ENCODE data around the gene ATG2B.

ATG2B gene

DNA sequence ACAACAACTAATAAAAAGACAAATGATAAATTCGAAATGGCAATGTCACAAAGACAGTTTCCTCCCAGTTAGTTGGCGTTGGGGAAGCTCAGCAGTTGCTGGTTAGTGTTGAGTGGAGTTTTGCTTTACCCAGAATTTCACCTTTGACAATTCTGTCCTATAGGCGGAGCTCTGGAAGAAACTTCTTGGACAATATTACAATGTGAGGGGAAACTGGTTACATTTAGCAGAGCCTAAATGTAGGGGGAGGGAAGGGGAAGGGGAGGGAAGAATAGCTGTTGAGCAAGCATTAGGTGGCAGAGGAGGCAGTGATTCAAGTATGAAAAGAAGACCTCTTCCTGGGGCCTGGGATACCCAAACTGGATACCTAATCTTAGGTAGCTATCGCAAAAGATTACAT, 55.7 kb downstream of the ATG2B start:
- DNase-seq (ENCODE audit: low read depth): no peak

DNA sequence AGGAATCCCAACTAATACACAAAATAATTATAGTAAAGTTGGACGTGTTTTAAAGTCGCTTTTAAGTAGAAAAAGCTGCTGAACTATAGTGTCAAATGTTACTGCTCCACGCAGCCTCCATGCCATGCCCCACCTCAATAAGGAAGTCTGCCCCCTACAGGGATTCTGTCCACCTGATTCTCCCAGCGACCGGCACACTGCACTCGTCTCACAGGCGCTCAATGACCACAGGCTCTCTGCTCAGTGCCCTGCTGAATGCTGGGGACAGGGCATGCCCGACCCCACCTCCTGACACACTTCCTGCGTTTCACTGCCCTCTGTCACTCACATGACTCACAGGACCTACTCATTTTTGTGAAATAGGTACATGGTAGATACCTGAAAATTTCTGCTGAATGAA, 58.2 kb downstream of the ATG2B start:
- DNase-seq (ENCODE audit: low read depth): no peak

DNA sequence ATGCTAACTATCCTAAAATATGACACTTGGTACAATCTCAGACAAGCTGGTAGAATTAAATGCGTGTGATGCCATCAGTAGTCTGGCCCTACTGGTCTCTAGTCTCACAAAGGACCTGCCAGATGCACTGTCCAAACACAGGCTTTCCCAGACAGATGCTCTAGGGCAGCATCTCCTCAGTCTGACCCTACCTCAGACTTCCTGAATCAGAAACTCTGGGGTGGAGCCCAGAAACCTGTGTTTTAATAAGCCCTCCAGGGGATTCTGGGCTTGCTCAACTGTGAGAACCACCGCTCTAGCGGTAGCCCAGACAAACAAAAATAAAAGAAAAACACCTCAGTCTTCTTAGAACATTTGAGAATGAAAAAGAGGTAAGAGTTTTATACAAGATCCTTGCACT, 59.2 kb downstream of the ATG2B start:
- no peak for DNase-seq (ENCODE audit: low read depth)

DNA sequence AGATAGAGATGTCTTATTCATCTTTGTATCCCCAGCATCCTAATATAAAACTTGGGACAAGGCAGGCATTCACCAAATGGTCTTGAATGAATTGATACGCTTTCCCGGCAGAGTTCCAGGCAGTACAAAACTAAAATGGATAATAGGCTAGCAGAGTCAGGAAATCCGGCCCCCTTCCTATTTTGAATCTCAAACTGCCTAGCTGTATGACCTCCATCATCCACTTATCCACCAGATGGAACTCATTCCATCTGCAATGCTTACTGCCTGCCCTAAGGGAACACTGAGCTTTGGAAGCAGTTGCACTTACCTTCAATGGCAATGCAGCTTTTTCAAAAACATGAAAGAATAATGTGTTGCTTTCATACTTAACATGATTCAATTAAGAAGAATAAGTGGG, 63.7 kb downstream of the ATG2B start:
- no peak for DNase-seq (ENCODE audit: low read depth)

DNA sequence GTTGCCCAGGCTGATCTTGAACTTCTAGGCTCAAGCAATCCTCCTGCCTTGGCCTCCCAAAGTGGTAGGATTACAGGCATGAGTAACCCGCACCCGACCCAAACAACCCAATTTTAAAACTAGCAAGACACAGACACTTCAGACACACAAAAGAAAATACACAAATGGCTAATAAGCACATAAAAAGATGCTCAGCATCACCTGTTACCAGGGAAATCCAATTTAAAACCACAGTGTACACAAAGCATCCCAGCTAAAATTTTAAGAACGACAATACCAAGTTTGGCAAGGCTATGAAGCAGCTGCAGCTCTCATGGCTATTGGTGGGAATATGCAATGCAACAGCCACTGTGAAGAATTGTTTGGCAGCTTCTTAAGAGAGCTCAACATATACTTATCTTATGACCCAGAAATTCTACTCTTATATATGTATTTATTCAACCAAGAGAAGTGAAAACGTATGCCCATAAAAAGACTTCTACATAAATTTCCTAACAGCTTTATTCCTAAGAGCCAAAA, 65.1 kb downstream of the ATG2B start:
- no peak for DNase-seq (ENCODE audit: low read depth)

DNA sequence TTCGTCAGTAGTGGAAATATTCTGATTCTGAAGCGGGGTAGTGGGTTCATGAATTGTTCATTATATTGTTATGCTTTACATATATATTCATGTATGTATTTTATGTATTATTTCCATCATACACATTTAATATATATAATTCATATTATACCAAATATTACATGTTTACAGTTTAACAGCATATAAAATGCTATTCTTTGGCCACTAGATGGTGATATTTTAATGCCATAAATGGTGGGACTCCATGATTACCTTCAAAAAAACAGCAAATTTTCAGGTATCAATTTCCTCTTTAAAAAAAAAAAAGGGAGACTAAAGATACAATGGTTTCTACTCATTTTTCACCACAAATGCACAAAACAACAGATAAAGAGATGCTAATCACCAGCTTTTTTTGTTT, 66.1 kb downstream of the ATG2B start:
- DNase-seq (ENCODE audit: low read depth): no peak

DNA sequence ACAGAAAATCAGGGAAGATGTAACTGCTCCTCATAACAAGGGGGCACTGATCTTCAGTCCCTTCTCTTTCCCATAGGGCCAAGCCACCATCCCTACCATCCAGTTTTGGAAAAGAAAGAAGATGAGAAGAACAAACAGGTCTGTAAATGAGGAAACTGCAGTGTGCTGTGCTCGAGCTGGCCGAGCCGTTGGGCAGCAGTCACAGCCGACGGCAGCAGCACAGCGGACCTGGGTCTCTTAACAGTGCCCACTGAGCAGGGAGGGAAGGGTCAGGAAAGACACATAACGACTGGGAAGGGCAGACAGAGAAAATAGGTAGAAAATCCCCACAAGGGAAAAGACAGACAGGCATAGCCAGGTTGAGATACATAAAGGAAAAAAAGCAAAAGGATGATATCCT, 68.9 kb downstream of the ATG2B start:
- no peak for DNase-seq (ENCODE audit: low read depth)

DNA sequence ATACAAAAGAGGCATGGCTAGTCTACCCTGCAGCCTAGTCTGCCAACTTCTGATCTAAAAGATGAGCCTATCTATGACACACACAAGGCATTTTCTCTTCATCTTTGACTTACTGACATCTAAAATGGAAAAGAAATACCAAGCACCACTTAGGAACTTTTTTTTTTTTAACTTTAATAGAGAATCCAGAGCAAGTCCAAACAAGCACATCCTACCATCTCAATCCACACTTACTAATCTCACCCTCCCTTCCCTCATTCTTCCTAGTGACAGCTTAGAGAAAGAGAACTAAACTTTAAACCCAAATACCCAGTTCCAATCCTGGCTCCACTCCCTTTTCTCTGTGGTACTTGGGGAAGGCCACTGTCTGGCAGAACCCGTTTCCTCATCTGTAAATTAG, 75.3 kb downstream of the ATG2B start:
- DNase-seq (ENCODE audit: low read depth): no peak

DNA sequence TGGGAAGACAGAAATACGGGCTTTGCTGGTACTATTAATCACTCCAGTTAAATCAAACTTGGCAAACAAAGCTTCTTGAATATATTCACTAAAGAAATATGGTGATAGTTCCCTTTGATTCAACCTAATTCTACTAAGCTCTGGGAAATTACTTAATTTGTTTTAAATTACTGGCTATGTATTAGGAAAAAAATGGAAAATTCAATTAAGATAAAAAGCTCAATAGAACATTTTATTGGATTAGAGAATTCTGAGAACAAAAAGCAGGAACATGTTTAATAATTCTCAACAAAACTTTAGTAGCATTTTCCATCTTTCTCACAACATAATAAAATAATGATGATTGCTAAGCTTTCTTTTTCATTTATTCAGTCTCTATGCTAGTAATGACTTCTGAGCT, 76.9 kb downstream of the ATG2B start:
- DNase-seq (ENCODE audit: low read depth): no peak

DNA sequence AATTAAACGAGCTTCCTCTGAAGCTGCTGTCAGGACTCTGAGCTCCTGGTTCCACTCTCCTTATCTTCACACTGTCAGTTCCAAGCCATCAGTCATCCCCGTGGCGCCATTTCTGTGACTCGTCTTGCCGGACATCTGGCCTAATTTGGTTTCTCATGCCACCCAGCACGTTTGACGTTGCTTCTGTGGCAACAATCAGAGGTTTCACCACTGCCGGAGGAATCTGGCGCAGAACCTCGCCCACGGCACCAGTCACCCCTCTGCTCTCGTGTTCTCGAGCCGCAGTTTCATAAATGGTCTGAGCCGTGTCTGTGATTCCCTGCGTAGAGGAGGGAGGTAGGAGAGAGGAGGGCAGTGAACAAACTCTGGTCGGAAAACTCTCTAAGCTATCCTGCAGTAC, 77.5 kb downstream of the ATG2B start:
- DNase-seq (ENCODE audit: low read depth): no peak

DNA sequence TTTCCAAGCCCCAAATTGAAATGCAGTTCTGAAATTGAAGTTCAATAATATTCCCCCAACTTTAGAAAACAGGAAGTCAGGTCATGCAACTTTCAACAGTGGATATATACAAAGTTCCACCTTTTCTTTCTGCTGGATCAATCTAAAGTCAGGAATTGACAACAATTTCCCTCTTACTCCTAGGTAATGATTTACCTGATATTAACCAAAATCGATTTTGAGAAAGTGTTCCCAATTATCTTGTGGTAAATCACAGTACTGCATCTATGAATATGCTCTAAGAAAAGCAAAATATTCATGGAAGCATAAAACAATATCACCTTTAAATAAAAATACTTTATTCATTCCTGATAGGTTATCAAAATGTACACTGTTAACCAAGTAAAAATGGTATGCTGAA, 78.7 kb downstream of the ATG2B start:
- no peak for DNase-seq (ENCODE audit: low read depth)

DNA sequence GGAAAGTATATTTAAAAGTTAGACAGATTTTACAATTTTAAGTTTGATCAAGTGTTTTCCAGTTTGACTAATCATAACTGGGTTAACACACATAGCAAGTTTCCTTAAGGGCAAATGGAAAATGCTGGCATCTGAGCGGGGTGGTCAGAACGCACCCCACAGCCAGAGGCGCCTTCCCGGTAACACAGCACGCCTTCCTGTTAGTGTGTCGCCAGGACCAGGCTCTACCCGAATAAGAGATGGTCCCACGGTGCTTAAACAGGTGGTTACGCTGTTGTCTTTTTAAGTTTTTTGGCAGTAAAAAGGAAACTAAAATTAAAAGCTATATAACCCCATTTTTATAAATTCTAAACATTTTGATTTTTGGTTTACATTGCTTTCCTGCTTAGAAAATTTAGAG, 79.1 kb downstream of the ATG2B start:
- DNase-seq (ENCODE audit: low read depth): no peak

DNA sequence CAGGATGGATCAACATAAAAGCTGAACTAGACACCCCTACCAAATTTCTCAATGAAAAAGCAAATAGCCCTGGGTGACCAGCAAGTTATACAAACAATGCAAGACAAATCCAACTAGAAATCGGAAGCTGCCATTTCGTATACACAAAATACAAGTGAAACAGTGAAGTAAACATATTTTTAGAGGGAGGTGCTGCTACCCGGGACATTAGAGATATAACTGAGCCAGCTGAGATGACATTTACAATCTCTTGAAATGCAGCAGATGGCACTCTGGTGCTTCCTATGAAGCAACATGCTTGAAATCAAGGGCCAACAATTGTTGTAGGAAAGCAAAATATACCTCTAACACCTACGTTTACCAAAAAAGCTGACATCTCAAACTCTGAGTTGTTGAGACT, 81.7 kb downstream of the ATG2B start:
- no peak for DNase-seq (ENCODE audit: low read depth)

DNA sequence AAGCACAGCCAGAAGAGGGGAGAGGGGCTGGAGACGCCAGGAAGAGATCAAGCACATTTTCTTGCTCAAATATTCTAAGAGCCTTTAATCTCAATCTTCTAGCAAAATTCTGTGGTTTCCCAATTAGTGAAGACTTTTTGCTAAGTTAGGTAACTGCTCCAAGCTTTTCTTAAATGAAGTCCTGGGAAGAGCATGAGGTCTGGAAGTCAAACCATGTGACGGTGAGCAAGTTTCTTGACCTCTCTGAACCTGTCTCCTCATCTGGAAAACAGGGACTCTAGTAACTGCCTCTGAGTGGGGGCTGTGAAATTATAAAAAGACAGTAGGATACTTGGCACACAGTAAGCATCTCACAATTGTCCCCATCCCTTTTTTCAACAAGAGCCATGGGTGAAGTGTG, 83.0 kb downstream of the ATG2B start:
- no peak for DNase-seq (ENCODE audit: low read depth)

DNA sequence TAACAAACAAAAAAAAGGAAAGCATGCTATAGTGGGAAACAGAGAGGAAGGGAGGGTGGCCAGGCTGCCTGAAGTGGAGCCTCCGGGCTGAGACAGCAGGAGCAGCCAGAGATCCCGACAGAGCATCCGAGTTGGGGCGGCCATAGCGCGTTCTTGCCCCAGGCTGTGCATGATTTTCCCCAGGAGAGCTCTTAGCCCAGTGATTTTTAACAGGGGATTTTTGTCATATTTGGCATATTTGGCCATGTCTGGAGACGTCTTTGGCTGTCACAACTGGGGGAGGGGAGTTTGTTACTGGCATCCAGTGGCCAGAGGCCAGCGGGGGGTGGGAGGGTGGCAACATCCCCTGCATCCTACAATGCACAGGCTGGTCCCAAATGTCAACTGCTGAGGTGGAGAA, 83.6 kb downstream of the ATG2B start:
- DNase-seq (ENCODE audit: low read depth): no peak

DNA sequence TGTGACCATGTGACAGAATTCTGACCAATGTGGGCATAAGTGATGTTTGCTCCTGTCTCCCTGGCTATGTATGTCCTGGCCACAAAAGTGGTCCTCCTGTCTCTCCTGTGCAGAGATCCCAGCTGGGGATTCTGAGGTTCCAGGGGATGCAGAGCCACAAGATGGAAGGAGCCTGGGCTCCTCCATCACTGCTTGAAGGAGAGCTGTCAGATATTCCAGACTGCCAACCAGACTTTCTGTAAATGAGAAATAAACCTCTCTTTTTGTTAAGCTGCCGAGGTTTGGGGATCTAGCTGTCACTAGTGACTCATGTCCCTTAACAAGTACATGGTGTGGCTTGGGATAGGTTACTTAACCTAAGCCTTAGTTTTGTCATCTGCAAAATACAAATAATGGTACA, 85.3 kb downstream of the ATG2B start:
- no peak for DNase-seq (ENCODE audit: low read depth)

DNA sequence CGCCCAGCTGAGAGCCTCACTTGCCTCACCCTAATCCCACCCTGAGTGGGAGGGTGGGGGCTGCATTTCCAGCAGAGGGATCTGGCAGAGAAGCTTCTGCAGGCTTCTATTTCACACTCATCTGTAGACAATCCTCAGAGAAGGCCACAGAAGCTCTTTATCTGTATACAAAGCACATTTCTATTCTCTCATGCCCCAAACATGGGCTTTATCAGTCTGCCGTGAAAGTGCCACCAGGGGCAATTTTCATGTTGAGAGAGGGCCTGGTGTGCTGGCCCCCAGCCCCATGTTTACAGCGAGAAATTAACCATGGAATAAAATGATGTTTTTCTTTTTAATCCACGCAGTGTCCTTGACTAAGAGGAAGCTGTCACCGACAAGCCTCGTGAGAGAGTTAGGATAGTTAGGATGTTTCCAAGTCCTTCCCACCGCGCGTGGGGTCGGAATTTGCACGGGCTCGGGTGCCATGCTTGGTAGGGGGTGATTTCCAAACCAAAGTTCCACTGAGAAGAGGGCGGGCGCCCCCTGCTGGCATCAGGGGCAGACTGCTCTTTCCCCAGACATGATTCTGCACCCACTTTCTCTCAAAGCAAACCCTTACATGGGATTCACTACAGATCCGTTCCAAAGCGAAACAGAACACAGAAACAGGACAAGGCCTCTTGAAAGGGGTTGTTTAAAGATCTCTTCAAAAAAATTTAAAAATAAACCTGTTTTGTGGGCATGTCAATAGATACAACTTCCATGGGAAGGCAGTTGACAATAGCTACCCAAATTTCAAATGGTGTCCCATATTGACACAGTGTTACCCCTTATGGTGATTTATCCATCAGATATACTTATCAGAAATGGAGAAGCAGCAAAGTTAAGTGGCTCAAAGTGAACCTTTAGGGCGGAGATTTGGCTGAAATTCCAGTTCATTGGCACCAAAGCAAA, 87.7 kb downstream of the ATG2B start:
- DNase-seq (ENCODE audit: low read depth): peak; percentile 53

DNA sequence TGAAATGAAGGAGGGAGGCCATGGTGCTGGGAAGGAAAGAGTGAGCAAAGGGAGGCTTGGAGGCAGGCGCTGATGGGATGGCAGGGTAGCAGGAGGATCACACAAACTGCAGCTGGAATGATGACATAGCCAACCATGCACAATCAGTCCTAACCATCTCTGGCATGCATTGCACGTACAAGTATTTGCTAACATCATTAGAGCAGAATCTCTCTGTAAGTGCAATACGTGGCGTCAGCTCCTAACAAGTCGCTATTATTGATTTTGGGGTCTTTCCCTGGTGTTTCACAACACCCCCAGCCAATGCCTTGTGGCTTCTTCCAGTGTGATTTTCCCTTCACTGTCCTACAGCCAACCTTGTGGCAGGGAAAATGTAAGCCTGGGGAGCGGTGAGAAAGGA, 88.6 kb downstream of the ATG2B start:
- DNase-seq (ENCODE audit: low read depth): no peak

DNA sequence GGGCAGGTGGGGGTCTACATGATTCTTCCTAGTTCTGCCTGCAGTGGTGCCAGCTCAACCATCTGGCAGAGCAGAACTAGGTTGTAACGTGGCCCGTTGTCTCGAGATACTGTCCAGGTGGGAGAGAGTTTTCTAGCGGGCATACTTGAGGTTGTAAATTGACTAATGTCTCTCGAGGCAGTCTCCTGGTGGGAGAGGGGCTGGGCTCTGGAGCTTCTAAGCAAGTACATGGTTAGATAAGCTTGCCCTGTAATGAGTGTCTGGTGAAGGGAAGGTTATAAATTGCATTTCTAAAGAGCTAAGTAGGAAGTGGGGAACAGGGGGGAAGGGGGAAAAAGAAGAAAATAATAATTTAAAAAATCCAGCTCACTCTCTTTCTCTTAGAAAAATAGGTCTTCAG, 89.0 kb downstream of the ATG2B start:
- no peak for DNase-seq (ENCODE audit: low read depth)

DNA sequence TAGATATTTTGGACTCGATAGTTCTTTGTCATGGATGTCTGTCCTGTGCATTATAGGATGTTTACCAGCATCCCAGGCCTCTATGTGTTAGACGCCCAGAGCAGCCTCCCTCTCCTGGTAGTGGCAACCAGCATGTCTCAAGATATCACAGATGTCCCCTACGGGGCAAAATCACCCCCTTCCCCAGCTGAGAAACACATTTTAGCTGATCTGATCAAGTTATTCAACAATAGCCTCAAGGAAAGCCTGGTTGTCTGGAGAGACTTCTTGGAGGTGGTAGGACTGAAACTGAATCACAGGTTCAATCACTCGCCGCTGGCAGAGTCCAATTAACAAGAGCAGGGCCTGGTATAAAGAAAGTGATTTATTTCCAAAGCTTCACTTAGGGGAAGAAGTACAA, 89.5 kb downstream of the ATG2B start:
- DNase-seq (ENCODE audit: low read depth): no peak

DNA sequence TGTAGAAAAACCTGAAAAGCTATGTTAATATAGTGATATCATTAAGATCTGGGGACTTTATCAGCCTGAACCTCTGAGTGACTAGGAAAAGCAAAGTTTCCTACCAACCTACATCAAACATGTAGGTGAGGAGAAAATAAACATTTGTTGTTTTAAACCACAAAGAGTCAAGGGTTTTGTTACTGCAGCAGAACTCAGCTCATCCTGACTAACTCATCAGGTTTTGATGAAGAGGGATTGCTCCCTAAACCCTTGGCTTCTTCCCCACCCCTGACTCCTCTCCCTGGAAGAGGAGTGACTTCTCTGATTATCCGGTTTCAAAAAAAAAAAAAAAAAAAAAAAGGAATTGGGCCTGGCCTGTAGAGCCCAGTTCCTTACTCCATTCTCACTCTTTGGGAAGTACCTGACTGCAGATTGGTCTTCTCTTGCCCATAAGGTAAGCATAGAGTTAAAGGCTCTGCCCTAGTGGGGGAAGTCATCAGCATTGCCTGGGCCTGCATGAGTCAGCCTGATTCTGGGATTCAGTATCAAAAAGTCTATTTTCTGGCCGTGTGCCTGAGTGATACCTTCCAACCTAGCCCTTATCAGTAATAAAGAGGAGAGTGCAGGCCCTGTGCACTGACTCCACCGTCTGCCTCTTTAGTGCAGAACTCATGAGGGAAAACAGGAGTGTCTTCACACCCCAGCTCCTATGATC, 90.2 kb downstream of the ATG2B start:
- DNase-seq (ENCODE audit: low read depth): no peak

DNA sequence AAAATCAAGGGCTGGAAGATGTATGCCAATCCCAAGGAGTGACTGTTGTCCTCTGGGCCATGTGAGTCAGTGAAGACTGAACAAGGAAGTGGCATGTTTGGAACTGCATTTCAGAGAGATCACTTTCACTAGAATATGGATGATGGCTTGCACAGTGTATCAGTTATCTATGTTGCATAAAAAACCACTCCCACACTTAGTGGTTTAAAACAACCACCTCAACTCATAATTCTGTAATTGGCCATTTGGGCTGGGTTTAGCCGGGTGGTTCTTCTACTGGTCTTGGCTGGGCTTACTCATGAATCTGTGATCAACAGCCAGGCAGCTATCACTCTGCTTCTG, 91.7 kb downstream of the ATG2B start:
- DNase-seq (ENCODE audit: low read depth): no peak

DNA sequence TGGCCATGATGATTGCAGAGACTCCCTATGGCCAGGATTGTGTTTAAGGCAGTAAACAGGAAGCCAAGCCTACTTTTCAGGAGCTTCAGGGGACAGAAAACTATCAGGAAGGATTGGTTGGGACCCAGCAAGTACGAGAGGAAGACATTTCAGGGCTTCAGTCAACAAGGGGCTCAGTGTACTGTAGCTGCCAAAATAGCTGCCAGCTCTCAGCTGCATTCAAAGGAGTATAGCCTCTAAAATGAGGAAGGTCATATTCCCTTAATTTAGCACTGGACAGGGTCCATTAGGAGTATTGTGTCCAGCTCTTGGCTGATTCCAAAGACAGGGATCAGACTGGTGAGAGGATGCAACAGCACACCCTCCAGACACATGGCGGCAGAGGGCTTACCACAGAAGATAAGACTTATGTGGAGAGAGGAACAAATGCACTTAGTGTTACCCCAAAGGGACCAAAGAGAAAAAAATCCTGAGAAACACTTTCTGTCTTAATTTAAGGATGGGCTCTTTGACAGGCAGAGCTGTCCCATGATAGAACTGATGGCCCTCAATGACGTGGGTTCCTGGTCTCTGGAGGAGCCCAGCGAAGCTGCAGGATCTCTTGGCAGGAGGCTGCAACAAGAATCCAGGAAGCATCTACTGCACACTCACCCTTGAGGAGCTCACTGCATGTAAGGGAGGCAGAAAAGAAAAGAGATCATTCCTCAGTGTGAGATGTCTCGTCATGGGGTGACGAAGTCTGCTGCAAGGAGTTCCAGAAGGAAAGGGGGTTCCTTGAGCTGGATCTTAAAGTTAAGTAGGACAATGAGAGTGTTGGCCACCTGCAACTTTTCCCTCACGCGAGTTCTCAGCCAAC, 92.3 kb downstream of the ATG2B start:
- no peak for DNase-seq (ENCODE audit: low read depth)

Measured in stimulated activated CD8-positive, alpha-beta memory T cell treated with anti-CD3 and anti-CD28 coated beads, Interleukin-15, amount 100 ng/mL, for 24 hours (primary cell).